GM21737 (cell line): ENCODE measurements around the gene PI4KB.
"Not testable (repeated sequence)": the region's sequence is repeated elsewhere in the genome, so short reads cannot be mapped to it uniquely, and the experiment has no call there.

ENCODE experiments used
- ATAC-seq: cut with Tn5 transposase; IDR thresholded peaks from one replicate; pipeline ENCODE4 v1.9.1; 2021; ENCODE audit warnings: mild to moderate bottlenecking, moderate library complexity; ENCODE audit not compliant: unreplicated experiment

Gene PI4KB

GRCh38 chr1:151327223-151327902 lies at the start of gene PI4KB:
TSS of gene PI4KB (minus strand) at chr1:151327416. CDS start at chr1:151316481, 10,935 bp downstream.
- ATAC-seq: peak; percentile 74

GRCh38 chr1:151373196-151373595 lies 46.0 kb upstream of the PI4KB start:
- no peak for ATAC-seq

GRCh38 chr1:151372058-151372934 lies 45.1 kb upstream of the PI4KB start, which contains the start of gene SELENBP1:
TSS of gene SELENBP1 (minus strand) at chr1:151372705. CDS start at chr1:151372641, 64 bp downstream.
- no peak for ATAC-seq

DNA sequence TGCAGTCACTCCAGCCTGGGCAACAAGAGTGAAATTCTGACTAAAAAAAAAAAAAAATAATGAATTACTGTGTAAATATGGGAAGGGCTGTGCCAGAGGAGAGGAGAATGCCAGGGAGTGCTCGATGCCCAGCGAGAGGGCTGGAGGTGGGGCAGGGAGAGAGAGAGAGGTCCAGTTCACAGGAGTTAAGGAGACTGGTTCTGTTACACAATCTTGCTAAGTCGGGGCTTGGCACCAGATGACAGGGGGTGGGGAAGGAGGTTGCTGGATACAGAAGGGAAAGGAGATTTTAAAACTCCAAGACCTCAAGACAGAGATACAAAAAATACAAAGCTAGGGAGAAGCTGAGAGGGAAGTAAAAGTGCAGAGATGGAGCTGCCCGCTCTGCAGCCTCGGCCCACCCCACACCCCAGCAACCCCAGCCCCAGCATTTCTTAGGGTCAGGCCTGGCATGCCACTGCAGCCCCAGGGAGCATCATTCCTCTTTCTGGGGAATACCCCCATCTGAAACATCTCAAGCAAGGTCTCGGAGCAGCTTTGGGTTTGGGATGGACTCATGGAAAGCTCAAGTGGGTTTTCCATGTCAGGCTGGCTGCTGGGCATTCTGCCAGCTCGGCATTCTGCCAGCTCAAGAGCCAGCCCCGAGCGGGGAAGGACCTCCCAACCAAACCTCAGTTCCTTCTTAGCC lies 44.3 kb upstream of the PI4KB start:
- ATAC-seq: no peak

DNA sequence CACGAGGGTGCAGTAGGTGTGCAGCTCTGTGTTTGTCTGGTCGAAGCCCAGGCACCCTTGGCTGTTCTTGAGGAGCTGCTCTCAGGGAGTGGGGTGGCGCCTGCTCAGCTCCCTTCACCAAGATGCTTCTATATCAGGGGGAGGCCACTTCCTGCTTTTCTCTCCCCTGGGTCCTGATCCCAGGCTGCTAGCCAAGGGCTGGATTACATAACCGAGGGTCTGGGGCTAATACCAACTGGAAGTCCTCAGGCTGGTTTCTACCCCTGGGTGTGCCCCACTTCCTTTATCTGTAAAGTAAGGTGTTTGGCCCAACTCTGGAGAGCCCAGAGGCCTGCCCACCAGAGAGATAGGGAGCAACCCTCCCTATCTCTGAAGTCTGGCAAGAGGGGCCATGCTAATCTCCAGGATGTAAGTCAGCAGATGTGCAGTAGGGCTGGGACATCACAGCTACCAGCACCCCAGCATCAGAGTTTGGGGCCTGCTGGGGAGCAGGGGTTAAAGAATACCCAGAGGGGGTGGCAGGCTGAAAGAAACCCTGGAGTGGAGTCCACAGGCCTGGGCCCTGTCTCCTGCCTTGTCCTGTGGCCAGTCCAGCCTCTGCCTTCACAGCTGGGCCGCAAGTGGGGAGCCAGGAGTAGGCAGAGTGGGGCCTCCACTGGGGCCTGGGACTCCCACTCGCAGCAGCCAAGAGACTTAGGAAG lies 43.1 kb upstream of the PI4KB start:
- ATAC-seq: no peak

GRCh38 chr1:151369621-151370048 lies 42.4 kb upstream of the PI4KB start:
- no peak for ATAC-seq

DNA sequence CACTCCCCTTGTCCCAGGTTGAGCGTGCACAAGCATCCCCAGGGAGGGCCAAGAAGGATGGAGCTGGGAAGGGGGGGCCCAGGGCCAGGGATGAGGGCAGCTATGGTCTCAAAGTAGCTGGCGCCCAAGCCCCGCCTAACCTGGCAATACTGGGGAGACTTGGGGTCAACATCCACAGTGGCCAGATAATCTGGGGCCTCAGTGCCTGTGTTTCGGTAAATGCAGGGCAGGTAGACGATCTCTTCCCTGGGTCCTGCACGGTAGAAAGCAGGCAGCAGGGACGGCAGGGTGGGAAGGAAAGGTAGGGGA lies 42.0 kb upstream of the PI4KB start:
- ATAC-seq: no peak

DNA sequence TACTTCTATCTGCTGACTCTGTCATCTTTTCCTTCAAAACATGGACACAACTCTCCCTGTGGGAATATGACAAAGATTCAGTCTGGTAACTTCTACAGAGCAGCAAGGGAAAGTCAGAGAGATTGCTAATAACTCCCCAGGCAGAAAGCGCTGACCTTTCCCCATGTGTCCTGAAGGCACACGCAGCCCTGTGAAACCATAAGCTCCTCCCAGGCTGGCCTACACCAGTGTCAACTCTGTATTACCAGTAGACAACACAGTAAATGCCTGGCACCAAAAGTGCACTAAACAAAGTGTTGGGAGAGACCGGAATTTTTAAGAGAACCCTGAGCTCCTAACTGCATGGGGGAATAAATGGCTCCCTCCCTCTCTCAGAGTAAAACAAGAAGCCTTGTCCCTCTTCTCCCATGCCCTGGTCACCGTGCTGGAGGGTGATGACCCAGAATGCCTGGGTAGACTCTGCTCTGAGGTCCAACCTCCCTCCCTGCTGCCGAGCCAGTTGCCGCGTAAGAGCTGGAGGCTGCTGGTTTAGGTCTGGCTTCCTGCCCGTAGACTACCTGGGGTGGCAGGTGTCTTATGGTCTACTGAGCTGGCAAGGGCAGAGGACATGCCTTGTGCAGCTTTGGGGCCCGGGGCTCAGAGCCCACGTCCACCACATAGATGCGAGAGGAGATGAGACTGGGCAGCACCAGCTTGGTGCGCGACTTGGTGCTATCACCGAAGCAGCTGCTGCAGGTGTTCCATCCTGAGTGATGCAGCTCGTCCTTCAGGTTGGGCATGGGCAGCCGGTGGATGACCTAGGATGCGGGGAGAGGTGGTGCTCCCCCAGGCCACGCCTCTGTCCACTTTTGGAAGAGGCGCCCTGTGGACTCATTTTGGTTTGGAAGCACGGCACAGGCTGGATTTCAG lies 41.4 kb upstream of the PI4KB start:
- ATAC-seq: no peak

DNA sequence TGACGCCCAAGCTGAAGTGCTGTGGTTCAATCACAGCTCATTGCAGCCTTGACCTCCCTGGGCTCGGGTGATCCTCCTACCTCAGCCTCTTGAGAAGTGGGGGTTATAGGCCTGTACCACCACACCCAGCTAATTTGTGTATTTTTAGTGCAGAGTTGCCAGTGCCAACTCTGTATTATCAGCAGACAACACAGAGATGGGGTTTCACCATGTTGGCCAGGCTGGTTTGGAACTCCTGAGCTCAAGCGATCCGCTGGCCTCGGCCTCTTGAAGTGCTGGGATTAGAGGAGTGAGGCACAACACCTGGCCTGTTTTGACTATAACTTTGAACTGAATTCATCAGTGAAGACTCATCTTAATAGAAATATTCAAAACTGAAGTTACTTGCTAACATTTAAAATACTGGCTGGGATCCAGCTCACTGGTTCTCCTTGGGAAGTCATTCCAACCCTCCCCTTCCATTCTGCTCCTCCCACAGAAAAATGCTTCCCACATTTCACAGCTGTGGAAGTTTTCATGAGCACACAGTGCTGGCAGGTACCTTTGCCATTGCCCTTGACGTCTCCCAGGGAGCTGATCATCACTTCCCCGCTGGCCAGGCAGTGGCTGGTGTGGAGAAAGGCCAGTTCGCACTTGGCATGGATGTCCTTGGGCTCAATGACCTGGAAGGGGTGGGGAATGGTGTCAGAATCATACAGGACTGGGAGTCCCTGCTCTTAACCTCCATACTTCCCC lies 40.6 kb upstream of the PI4KB start:
- ATAC-seq: no peak

GRCh38 chr1:151364996-151365395 lies 37.8 kb upstream of the PI4KB start:
- no peak for ATAC-seq

DNA sequence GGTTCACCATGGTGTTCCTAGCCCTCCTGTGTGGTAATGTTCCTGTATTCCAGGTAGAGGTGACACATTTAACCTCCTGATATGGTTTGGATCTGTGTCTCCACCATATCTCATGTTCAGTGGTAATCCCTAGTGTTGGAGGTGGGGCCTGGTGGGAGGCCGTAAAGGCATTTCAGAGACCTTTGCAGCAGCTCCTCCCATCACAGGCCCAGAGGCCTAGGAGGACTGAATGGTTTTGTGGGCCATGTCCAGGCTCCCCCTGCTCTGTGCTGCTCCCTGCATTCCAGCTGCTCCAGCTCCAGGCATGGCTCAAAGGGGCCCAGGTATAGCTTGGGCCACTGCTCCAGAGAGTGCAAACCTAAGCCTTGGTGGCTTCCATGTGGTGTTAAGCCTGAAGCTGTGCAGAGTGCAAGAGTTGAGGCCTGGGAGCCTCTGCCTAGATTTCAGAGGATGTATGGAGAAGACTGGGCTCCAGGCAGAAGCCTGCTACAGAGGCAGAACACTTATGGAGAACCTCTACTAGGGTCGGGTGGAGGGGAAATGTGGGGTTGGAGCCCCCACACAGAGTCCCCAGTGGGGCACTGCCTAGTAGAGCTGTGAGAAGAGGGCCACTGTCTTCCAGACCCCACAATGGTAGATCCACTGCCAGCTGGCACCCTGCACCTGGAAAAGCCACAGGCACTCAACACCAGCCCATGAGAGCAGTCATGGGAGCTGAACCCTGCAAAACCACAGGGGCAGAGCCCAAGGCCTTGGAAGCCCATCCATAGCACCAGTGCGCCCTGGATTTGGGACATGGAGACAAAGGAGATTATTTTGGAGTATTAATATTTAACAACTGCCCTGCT lies 35.3 kb upstream of the PI4KB start:
- ATAC-seq: no peak

DNA sequence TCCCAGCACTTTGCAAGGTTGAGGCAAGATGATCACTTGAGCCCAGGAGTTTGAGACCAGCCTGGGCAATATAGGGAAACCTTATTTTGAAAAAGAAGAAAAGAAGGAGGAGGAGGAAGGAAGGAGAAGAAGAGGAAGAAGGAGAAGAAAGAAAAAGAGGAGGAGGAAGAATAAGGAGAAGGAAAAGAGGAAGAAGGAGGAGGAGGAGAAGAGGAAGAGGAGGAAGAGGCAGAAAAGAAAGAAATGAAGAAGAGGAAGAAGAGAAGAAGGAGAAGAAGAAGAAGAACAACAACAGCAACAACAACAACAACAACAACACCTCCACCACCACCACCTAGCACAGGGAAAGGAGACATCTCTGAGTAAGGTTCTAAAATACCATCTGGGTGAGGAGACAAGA lies 34.7 kb upstream of the PI4KB start:
- ATAC-seq: no peak

- no peak for ATAC-seq
Observed at GRCh38 chr1:151356696-151357095, 29.5 kb upstream of the PI4KB start.

GRCh38 chr1:151352021-151352718 lies 25.0 kb upstream of the PI4KB start:
- no peak for ATAC-seq

- ATAC-seq: not testable (repeated sequence)
Observed at GRCh38 chr1:151350323-151350722, 23.1 kb upstream of the PI4KB start.

DNA sequence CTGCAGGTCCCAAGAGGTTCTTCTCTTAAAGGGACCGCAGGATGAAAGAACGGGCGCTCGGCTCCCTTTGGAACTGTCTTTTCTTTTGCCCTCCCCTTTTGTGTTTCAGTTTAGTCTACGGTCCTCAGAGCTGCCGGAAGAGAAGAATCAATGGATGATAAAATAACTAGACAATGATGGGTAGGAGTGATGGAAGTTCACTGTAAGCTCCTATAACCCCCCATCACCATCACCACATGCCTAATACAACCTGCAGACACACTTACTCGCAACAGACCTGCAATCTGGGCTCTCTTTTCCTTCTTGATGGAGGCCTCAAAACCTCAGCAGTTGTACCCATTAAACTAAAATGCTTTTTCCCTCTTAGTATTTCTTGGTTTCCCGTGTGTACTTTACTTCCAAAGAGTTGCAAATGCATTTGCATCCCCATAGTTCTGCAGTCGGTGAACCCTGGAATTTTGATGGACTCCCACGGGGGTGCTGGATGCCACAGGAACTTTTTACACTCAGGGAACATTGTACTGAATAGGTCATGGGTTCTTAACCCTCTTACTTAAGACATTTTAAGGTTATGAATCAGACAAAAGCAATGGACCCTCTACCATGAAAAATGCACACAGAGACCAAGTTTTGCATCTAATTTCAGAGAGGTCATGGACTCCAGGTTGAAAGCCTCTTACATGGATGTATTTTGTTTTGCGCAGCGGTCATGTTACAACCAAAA lies 20.5 kb upstream of the PI4KB start:
- ATAC-seq: no peak
